ENCODE measurements around the gene MGLL.
"Not testable (repeated sequence)": the region's sequence is repeated elsewhere in the genome, so short reads cannot be mapped to it uniquely, and the experiment has no call there.

The MGLL gene

DNA sequence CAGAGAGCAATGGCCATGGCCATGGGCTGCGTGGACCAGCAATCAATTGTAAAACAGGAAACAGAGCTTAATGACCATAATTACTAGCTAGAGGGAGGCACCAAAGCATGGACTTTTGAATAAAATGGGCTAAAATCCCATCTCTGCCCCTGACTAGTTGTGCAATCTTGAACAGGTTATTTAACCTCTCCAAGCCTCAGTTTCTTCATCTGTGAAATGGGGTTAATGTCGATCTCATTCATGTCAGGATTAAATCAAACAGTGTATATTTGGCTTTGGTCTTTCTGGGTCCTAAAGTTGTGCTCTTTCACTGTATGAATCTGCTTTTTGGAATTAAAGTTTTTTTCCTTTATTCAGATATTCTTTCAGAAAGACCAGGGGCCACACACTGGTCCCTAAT is 113.5 kb downstream of the MGLL start:
- TF ChIP-seq, protein P1, sequence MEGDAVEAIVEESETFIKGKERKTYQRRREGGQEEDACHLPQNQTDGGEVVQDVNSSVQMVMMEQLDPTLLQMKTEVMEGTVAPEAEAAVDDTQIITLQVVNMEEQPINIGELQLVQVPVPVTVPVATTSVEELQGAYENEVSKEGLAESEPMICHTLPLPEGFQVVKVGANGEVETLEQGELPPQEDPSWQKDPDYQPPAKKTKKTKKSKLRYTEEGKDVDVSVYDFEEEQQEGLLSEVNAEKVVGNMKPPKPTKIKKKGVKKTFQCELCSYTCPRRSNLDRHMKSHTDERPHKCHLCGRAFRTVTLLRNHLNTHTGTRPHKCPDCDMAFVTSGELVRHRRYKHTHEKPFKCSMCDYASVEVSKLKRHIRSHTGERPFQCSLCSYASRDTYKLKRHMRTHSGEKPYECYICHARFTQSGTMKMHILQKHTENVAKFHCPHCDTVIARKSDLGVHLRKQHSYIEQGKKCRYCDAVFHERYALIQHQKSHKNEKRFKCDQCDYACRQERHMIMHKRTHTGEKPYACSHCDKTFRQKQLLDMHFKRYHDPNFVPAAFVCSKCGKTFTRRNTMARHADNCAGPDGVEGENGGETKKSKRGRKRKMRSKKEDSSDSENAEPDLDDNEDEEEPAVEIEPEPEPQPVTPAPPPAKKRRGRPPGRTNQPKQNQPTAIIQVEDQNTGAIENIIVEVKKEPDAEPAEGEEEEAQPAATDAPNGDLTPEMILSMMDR (IDR thresholded peaks at IDR 0.05) = no peak
- TF ChIP-seq ZFX (IDR thresholded peaks at IDR 0.05; ENCODE audit: borderline replicate concordance) = no peak
- H3K27ac ChIP-seq = no peak overlapping the region

DNA sequence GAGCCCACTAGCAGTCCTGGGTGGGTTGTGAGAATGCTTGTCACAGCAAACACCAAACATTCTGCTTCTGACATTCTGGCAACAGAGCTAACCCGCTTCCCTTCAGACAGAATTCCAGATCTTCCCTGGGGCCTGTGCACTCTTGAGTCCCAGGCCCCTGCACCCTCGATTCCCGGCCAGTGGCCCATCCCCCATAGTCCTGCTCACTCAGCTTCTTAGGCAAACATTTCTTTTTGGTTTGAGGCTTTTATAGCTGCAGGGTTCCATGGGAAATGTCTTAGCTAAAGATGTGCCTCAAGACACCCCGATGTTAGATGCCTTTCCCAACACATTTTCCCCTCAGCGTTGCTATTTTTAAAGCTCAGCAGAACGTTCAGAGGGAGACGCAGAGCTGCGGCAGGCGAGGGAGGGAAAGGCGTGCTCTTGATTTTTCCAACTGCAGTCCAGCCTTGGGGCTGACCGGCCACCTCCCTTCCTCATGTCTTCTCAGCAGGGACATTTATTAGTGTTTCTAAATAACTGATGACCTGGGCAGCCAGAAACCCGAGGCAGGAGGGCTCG is 114.4 kb downstream of the MGLL start:
- no peak overlapping the region for H3K27ac ChIP-seq
- TF ChIP-seq, protein P1 (IDR thresholded peaks at IDR 0.05) = no peak
- no peak for TF ChIP-seq ZFX (IDR thresholded peaks at IDR 0.05; ENCODE audit: borderline replicate concordance)

DNA sequence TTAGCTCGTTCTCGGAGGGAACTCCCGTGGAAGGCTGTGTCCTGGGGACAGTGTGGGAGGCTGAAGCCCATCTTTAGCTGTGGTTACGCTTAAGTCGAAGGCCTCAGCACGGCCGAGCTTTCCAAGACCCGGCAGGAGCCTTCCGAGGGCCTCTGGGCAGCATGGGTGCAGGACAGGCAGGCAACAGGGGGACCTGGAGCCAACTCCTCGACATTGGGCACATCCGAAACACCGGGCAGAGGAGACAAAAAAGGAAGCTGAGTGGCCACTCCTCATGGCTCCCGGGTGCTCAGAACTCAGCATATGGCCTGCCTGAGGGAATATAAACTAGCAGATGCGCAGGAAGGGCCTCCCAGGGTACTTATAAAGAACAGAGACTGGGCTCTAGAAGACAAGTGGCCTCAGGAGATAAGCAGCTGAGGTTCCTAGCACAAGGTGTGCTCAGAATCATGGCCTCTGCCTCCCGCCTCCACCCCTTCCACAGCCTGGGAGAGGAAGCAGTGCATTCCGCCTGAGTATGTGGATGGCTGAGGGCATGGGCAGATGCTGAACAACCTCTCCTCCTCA is 115.4 kb downstream of the MGLL start:
- no peak overlapping the region for H3K27ac ChIP-seq
- TF ChIP-seq, protein P1 (IDR thresholded peaks at IDR 0.05) = no peak
- no peak for TF ChIP-seq ZFX (IDR thresholded peaks at IDR 0.05; ENCODE audit: borderline replicate concordance)

DNA sequence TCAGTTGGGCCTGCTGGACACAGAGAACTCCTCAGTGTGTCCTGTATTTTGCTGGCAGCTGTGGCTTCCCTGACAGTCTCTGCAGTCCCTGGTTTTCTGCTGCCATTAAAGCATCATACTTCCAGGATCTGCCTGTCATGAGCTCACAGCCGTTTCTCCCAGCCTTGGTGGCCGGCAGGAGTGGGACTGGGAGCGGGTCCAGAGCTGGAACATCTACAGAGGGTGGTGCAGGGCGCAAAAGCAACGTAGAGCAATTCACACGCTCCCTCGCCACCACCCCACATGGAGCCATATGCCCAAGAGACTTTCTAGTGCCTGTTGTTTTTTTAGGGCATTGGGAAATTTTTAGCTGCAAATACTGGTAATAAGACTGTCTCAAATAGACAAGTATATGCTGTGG is 116.0 kb downstream of the MGLL start:
- H3K27ac ChIP-seq = no peak overlapping the region
- TF ChIP-seq, protein P1 (IDR thresholded peaks at IDR 0.05) = no peak
- no peak for TF ChIP-seq ZFX (IDR thresholded peaks at IDR 0.05; ENCODE audit: borderline replicate concordance)

DNA sequence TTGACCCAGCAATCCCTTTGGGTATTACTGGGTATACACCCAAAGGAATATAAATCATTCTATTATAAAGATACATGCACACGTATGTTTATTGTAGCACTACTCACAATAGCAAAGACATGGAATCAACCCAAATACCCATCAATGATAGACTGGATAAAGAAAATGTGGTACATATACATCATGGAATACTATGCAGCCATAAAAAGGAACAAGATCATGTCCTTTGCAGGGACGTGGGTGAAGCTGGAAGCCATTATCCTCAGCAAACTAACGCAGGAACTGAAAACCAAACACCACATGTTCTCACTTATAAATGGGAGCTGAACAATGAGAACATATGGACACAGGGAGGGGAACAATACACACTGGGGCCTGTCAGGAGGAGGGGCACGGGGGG is 117.5 kb downstream of the MGLL start:
- H3K27ac ChIP-seq = not testable (repeated sequence)

DNA sequence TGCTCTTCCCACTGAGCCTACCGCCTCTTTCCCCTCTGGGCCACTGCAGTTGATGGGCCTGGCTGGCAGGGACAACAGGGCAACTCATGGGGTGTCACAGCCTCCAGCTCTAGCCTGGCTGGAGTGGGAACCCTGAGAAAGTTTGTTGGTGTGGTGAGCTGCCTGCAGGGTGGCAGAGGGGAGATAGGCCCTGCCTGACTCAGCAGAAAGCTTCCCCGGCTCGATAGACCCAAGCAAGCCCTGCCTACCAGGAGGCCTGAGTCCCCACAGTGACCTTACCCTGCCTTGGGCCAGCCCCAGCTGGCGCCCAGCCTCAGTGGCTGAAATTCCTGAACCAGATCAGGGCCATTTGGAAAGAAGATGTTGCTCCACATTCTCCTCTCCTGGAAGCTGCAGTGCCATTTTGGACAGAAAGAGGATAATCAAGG is 120.2 kb downstream of the MGLL start:
- TF ChIP-seq, protein P1 (IDR thresholded peaks at IDR 0.05) = no peak
- no peak for TF ChIP-seq ZFX (IDR thresholded peaks at IDR 0.05; ENCODE audit: borderline replicate concordance)
- no peak overlapping the region for H3K27ac ChIP-seq

DNA sequence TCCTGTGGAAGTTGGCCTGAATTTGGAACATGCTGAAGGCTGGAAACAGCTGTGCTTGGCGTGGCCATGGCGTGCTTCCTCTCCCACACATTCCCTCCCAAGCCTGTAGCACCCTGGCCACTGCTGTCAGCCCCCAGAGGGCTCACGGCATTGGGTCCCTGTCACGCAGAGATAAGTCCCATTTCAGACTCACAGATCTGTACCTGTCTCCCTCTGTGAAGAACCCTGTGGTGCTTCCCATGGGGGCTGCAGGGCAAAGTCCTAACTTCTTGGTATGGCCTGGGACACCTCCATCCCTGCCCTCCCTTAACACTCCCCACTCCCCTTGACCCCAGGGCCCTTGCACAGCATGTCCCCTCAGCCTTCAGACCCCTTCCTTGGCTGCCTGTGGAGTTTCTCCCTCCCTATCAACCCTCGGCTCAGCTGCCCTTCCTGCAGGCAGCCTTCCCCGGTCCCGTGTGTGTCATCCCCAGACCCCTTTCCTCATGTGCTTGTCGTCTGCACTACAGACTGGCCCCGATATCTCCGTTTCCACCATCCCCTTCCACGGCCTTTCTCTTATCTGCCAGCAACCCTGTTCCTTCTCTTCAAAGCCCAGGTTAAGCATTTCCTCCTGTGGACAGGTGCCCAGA is 120.9 kb downstream of the MGLL start:
- no peak overlapping the region for H3K27ac ChIP-seq
- TF ChIP-seq ZFX (IDR thresholded peaks at IDR 0.05; ENCODE audit: borderline replicate concordance) = no peak
- TF ChIP-seq, protein P1 (IDR thresholded peaks at IDR 0.05) = no peak

All from 22Rv1 (cell line).